A549 (cell line): ENCODE data around the gene BGLAP. TPM values are rescaled to one million over a fixed set of nuclear protein-coding genes. Genes with fewer than 3 reads are reported as not detected.

Experiments
- ATAC-seq, 2 experiments: fragments of 200-7000 bp in 1 of 2; fragments of >200 bp in 1 of 2; cut with Nextera tagmentation in 1 of 2; cut with Tn5 transposase in 1 of 2; 3 replicates each; pipeline versions ENCODE4 v1.8.0 to v1.9.1; 2018 to 2020; ENCODE audit warnings: mild to moderate bottlenecking in 1 of 2, moderate library complexity in 1 of 2
- CTCF ChIA-PET: fragments of 300-600 bp; sonication (Branson Sonifier 250); formaldehyde crosslinking; extraction: SDS; loops from one replicate; lab custom pipeline; 2021; ENCODE audit warnings: antibody characterized with exemption, inconsistent platforms; lab: Yijun Ruan, JAX
- POLR2A ChIA-PET: fragments of 350-600 bp; formaldehyde crosslinking; extraction: SDS; loops from one replicate; lab custom pipeline; 2021; ENCODE audit warnings: antibody characterized with exemption, inconsistent platforms; lab: Yijun Ruan, JAX
- DNase-seq, 2 experiments: peaks; one replicate each; pipeline versions ENCODE4 v3.0.0 to v3.0.0-alpha.2; 2011 to 2016; ENCODE audit warnings: low read depth in 1 of 2, low spot score in 1 of 2
- FAIRE-seq: peaks from 2 replicates; lab custom pipeline; 2011; peaks lifted over from hg19 to GRCh38; lab: Jason Lieb, UNC
- H3K27ac ChIP-seq, 2 experiments: fragments of >200 bp; sonication (Bioruptor Twin); formaldehyde crosslinking; 3 replicates each; pipeline ENCODE4 v1.5.1; 2016 to 2017
- H3K4me1 ChIP-seq: fragments of >200 bp; sonication (Bioruptor Twin); formaldehyde crosslinking; 3 replicates; pipeline ENCODE4 v1.6.1; 2016
- H3K4me2 ChIP-seq: fragments of >200 bp; sonication (Bioruptor Twin); formaldehyde crosslinking; 3 replicates; pipeline ENCODE4 v1.6.1; 2016
- H3K4me3 ChIP-seq: fragments of >200 bp; sonication (Bioruptor Twin); formaldehyde crosslinking; 3 replicates; pipeline ENCODE4 v1.5.1; 2016
- H3K9me3 ChIP-seq: fragments of >200 bp; sonication (Bioruptor Twin); formaldehyde crosslinking; 3 replicates; pipeline ENCODE4 v1.6.1; 2016
- CBX2 ChIP-seq: fragments of 200-600 bp; sonication (generic); IDR thresholded peaks from 2 replicates; pipeline ENCODE4 v1.6.1; 2016; ENCODE audit warnings: low read depth, mild to moderate bottlenecking, borderline replicate concordance
- CEBPB ChIP-seq, 2 experiments: fragments of >200 bp in 1 of 2; sonication (Bioruptor Twin) in 1 of 2; formaldehyde crosslinking in 1 of 2; IDR thresholded peaks; 2 replicates each; pipeline ENCODE4 v1.6.1; 2012 to 2016
- EHF ChIP-seq: fragments of 250-450 bp; sonication (Bioruptor Pico); IDR thresholded peaks from 2 replicates; pipeline ENCODE4 v1.5.0; 2020; ENCODE audit warnings: mild to moderate bottlenecking
- EHMT2 ChIP-seq: fragments of 200-600 bp; sonication (generic); IDR thresholded peaks from 2 replicates; pipeline ENCODE4 v1.6.1; 2016; ENCODE audit warnings: antibody characterized with exemption, low read depth, mild to moderate bottlenecking, moderate library complexity
- FOSB ChIP-seq: fragments of 250-450 bp; sonication (Bioruptor Pico); IDR thresholded peaks from 2 replicates; pipeline ENCODE4 v1.5.0; 2020; ENCODE audit warnings: mild to moderate bottlenecking, moderate library complexity
- FOSL2 ChIP-seq, 2 experiments: fragments of 450-650 bp in 1 of 2; fragments of >200 bp in 1 of 2; sonication (Bioruptor Twin) in 1 of 2; formaldehyde crosslinking; IDR thresholded peaks; 2 replicates each; pipeline versions ENCODE4 v1.5.0 to v1.6.1; 2016 to 2020; ENCODE audit warnings: mild to moderate bottlenecking in 1 of 2, moderate library complexity in 1 of 2
- FOXS1 ChIP-seq: fragments of 250-450 bp; sonication (Bioruptor Pico); IDR thresholded peaks from 2 replicates; pipeline ENCODE4 v1.5.0; 2020; ENCODE audit warnings: mild to moderate bottlenecking, moderate library complexity
- HOXA7 ChIP-seq: fragments of 250-450 bp; sonication (Bioruptor Pico); IDR thresholded peaks from 2 replicates; pipeline ENCODE4 v1.5.0; 2020; ENCODE audit warnings: mild to moderate bottlenecking, moderate library complexity
- JUN ChIP-seq, 2 experiments: fragments of >200 bp; sonication (Bioruptor Twin); formaldehyde crosslinking; IDR thresholded peaks; 2 replicates in 1 of 2; 3 replicates in 1 of 2; pipeline ENCODE4 v1.6.1; 2016 to 2017
- KDM1A ChIP-seq: fragments of 200-600 bp; sonication (generic); IDR thresholded peaks from 2 replicates; pipeline ENCODE4 v1.6.1; 2016; ENCODE audit warnings: low read depth, mild to moderate bottlenecking
- KDM5A ChIP-seq: fragments of 200-600 bp; sonication (generic); IDR thresholded peaks from 2 replicates; pipeline ENCODE4 v1.6.1; 2016; ENCODE audit warnings: antibody characterized with exemption, mild to moderate bottlenecking
- MAFK ChIP-seq: fragments of 450-650 bp; IDR thresholded peaks from 2 replicates; pipeline ENCODE4 v1.6.1; 2014; ENCODE audit not compliant: partially characterized antibody
- MAZ ChIP-seq: fragments of 150-350 bp; IDR thresholded peaks from 2 replicates; pipeline ENCODE4 v1.6.1; 2014; ENCODE audit warnings: antibody characterized with exemption, low read depth, low read length, borderline replicate concordance
- MYC ChIP-seq: IDR thresholded peaks from 2 replicates; pipeline ENCODE4 v1.6.1; 2012; ENCODE audit warnings: mild to moderate bottlenecking, inconsistent platforms, low read length, improper control_type of control experiment, borderline replicate concordance
- NPAS2 ChIP-seq: fragments of 250-450 bp; sonication (Bioruptor Pico); IDR thresholded peaks from 2 replicates; pipeline ENCODE4 v1.8.0; 2022; ENCODE audit warnings: mild to moderate bottlenecking, moderate library complexity, borderline replicate concordance
- PHF8 ChIP-seq: fragments of 200-600 bp; sonication (generic); IDR thresholded peaks from 2 replicates; pipeline ENCODE4 v1.6.1; 2016; ENCODE audit warnings: low read depth, mild to moderate bottlenecking, antibody characterized with exemption, moderate library complexity, borderline replicate concordance
- ZFP36 ChIP-seq: fragments of 450-650 bp; IDR thresholded peaks from 2 replicates; pipeline ENCODE4 v1.6.1; 2014; ENCODE audit warnings: borderline replicate concordance; ENCODE audit not compliant: partially characterized antibody
- WGBS: methylation state at CpG from one replicate; pipeline ENCODE4 v1.1.6; 2017; ENCODE audit errors: missing lambda C conversion rate; 5-methylcytosine and 5-hydroxymethylcytosine counted together
- polyA plus RNA-seq, 4 experiments: library from polyadenylated mRNA; depleted of rRNA in 3 of 4; stranded (reverse); fragments of >200 nt; fragmentation: RNase III in 1 of 4; extraction: RNeasy Plus Mini Kit Qiagen cat#74134 plus additional on column Dnase treatment in 1 of 4; gene quantifications; 2 replicates in 3 of 4; 3 replicates in 1 of 4; pipeline ENCODE4 v1.2.3, GENCODE V29; 2011 to 2017
- TF ChIP-seq, protein P1 (sequence below): fragments of >200 bp; sonication (Bioruptor Twin); formaldehyde crosslinking; IDR thresholded peaks from 2 replicates; pipeline ENCODE4 v1.6.1; 2016
- TF ChIP-seq, protein P2 (sequence below): fragments of 250-450 bp; sonication (Bioruptor Pico); IDR thresholded peaks from 2 replicates; pipeline ENCODE4 v1.5.0; 2020; ENCODE audit warnings: low read depth, mild to moderate bottlenecking, moderate library complexity
- TF ChIP-seq, protein P3 (sequence below): fragments of 250-450 bp; sonication (Bioruptor Pico); IDR thresholded peaks from 2 replicates; pipeline ENCODE4 v1.5.0; 2021; ENCODE audit warnings: mild to moderate bottlenecking, moderate library complexity, borderline replicate concordance

The BGLAP gene
- polyA plus RNA-seq, 2 of the 4 experiments (the other 2 are of a cell fraction): 0.12 to 0.23 TPM

DNA sequence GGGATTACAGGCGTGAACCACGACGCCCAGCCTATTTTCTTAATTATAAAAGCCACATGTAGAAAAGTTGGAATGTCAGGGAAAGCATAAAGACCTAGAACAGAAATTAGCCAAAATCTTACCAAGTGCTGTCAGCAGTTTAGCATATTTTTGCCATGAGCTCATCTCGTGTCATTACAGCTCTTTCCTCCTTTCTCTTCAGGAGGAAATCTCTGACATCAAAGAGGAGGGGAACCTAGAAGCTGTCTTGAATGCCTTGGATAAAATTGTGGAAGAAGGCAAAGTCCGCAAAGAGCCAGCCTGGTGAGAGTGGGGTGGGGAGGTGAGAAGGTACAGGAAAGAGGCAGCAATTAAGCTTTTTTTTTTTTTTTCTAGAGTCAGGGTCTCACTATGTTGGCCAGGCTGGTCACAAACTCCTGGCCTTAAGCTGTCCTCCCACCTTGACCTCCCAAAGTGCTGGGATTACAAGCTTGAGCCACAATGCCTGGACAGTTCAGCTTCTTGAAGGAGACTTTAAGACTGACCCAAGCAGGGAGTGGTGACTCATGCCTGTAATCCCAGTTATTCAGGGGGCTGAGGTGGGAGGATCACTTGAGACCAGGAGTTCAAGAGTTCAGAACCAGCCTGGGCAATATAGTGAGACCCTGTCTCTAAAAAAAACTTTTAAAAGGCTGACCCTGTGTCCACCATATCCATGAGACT lies 8.4 kb upstream of the BGLAP start:
- H3K27ac ChIP-seq: peak overlapping the region in 1 of 2 experiments; percentile 52; a peak in 1 of 6 replicates
- DNase-seq (no peak), FAIRE-seq (no peak), ATAC-seq (peak in 1 of 2 experiments; percentile 33; a peak in 3 of 6 replicates)
- CTCF ChIA-PET: interaction anchor here (0.9 to 25.3 kb wide), 7 partner anchors 9 to 137 kb away, joined by 3 to 639 read pairs (median 5); partner anchors contain the start of gene SEMA4A
- H3K4me1 ChIP-seq: peaks cover 14% of the 10 kb centered on the region
- no peak overlapping the region for H3K4me3 ChIP-seq
- POLR2A ChIA-PET: interaction anchor here (0.6 to 1.1 kb wide), 3 partner anchors 21 to 49 kb away, joined by 4 to 5 read pairs (median 5); partner anchors contain the start of genes PMF1 and SMG5
- no peaks in the 10 kb centered on the region for H3K9me3 ChIP-seq
- TF ChIP-seq, protein P1, sequence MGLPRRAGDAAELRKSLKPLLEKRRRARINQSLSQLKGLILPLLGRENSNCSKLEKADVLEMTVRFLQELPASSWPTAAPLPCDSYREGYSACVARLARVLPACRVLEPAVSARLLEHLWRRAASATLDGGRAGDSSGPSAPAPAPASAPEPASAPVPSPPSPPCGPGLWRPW: no peak
- no peak for TF ChIP-seq FOSL2 (IDR thresholded peaks at IDR 0.05)
- peak; percentile 40; the same call in 1 of the 2 replicates for TF ChIP-seq FOSL2 (CRISPR knock-in tag; IDR thresholded peaks at IDR 0.05)
- H3K4me2 ChIP-seq: peak overlapping the region; percentile 37; the same call in 2 of the 3 replicates
- 84% methylated on average over 5 of the region's 5 CpGs for WGBS

DNA sequence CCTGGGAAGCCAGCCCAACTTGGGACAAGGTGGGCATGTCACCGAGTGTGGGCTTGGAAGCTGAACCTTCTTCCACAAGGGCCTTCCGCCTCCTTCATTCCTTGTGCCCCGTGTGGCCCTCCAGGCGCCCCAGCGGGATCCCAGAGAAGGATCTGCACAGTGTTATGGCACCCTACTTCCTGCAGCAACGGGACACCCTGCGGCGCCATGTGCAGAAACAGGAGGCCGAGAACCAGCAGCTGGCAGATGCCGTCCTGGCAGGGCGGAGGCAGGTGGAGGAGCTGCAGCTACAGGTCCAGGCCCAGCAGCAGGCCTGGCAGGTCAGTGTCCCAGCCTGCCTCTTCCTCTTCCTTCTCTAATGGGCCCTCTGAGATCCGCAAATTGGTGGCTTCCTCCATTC lies 5.8 kb upstream of the BGLAP start:
- Histone ChIP-seq H3K4me3 (no peak overlapping the region), H3K27ac (no peak overlapping the region), H3K4me1 (peaks cover 14% of the 10 kb centered on the region), H3K9me3 (no peaks in the 10 kb centered on the region), H3K4me2 (no peak overlapping the region)
- ATAC-seq (no peak), DNase-seq (no peak), FAIRE-seq (no peak)
- CTCF ChIA-PET: interaction anchor here (0.6 to 25.3 kb wide), 3 partner anchors 11 to 95 kb away, joined by 3 to 639 read pairs (median 57); partner anchors contain the start of gene SEMA4A
- POLR2A ChIA-PET: no interaction called here
- TF ChIP-seq NPAS2 (CRISPR knock-in tag): no peak
- no peak for TF ChIP-seq CBX2
- 90% methylated on average over 12 of the region's 12 CpGs for WGBS

DNA sequence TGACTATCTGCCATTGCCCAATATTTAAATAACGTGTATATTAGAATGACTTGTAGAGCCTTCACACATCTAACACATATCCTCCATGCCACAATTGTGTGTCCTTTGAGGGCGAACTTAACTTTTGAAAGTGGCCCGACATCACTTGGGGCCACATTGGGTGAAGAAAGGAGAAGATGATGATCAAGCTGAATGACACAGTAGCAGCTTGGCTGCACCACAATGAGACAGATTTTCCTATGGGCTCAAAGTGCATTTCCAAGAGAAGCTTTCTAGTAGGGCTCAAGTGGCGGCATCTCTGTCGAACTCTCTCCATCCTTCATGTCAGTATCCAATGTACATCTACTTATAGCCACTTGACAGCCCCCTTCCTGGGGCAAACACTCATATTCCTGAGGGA lies 3.7 kb upstream of the BGLAP start:
- CTCF ChIA-PET: interaction anchor here (0.8 to 25.3 kb wide), 11 partner anchors 8 to 249 kb away, joined by 3 to 639 read pairs (median 3); partner anchors contain the start of genes PMF1 and SEMA4A
- Histone ChIP-seq H3K27ac (no peak overlapping the region), H3K4me2 (no peak overlapping the region), H3K4me1 (peaks cover 9% of the 10 kb centered on the region), H3K9me3 (no peaks in the 10 kb centered on the region), H3K4me3 (no peak overlapping the region)
- FAIRE-seq (no peak), DNase-seq (no peak), ATAC-seq (no peak)
- TF ChIP-seq, protein P2, sequence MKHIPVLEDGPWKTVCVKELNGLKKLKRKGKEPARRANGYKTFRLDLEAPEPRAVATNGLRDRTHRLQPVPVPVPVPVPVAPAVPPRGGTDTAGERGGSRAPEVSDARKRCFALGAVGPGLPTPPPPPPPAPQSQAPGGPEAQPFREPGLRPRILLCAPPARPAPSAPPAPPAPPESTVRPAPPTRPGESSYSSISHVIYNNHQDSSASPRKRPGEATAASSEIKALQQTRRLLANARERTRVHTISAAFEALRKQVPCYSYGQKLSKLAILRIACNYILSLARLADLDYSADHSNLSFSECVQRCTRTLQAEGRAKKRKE (CRISPR knock-in tag): no peak
- TF ChIP-seq KDM1A: no peak
- TF ChIP-seq, protein P3, sequence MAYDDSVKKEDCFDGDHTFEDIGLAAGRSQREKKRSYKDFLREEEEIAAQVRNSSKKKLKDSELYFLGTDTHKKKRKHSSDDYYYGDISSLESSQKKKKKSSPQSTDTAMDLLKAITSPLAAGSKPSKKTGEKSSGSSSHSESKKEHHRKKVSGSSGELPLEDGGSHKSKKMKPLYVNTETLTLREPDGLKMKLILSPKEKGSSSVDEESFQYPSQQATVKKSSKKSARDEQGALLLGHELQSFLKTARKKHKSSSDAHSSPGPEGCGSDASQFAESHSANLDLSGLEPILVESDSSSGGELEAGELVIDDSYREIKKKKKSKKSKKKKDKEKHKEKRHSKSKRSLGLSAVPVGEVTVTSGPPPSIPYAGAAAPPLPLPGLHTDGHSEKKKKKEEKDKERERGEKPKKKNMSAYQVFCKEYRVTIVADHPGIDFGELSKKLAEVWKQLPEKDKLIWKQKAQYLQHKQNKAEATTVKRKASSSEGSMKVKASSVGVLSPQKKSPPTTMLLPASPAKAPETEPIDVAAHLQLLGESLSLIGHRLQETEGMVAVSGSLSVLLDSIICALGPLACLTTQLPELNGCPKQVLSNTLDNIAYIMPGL (CRISPR knock-in tag): no peak
- no peak for TF ChIP-seq FOXS1 (CRISPR knock-in tag)
- TF ChIP-seq HOXA7 (CRISPR knock-in tag): no peak
- no peak for TF ChIP-seq EHMT2
- no peak for TF ChIP-seq CEBPB (IDR thresholded peaks at IDR 0.05)
- no peak for TF ChIP-seq EHF (CRISPR knock-in tag)
- TF ChIP-seq KDM5A: no peak
- no peak for TF ChIP-seq MAFK
- TF ChIP-seq FOSB (CRISPR knock-in tag): no peak
- no peak for TF ChIP-seq ZFP36
- no peak for TF ChIP-seq MYC
- TF ChIP-seq PHF8: no peak
- TF ChIP-seq JUN (IDR thresholded peaks at IDR 0.05): no peak
- no peak for TF ChIP-seq MAZ
- WGBS: 96% methylated on average over 5 of the region's 5 CpGs
- POLR2A ChIA-PET: no interaction called here
